ENCODE results near the gene ATP8B4. TPM values are rescaled to one million over a fixed set of nuclear protein-coding genes. Genes with fewer than 3 reads are reported as not detected.

Gene ATP8B4
- total and polyA plus RNA-seq, 10 of the 15 experiments (the other 5 are each of a cell fraction or from before 2014, with no cell fraction given): 0.02 to 0.94 (median 0.19) TPM

GRCh38 chr15:50065279-50065678, 53.8 kb downstream of the ATP8B4 start:
- Histone ChIP-seq H3K79me2 (ENCODE audit: control insufficient read depth, insufficient read depth, low read length) (no peaks in the 10 kb centered on the region), H3K4me3 (no peak overlapping the region), H4K20me1 (ENCODE audit: control insufficient read depth, insufficient read depth) (no peaks in the 10 kb centered on the region), H3K9ac (ENCODE audit: control insufficient read depth, insufficient read depth, low read length) (no peak overlapping the region), H3K27me3 (replicated peaks in 1 of 2; ENCODE audit: control insufficient read depth in 2 of 2, insufficient read depth in 2 of 2, low read length in 1 of 2) (no peaks in the 10 kb centered on the region; a peak in 2 of 4 replicates), H2AFZ (ENCODE audit: control insufficient read depth, low read depth, low read length) (no peak overlapping the region), H3K4me2 (ENCODE audit: control insufficient read depth, insufficient read depth) (no peak overlapping the region), H3K4me1 (ENCODE audit: control insufficient read depth, insufficient read depth, low read length) (no peaks in the 10 kb centered on the region), H3K9me3 (replicated peaks; ENCODE audit: control insufficient read depth, insufficient read depth, low read length) (no peaks in the 10 kb centered on the region), H3K36me3 (ENCODE audit: control insufficient read depth in 2 of 2, insufficient read depth in 2 of 2, low read length in 1 of 2) (no peaks in the 10 kb centered on the region), H3K27ac (ENCODE audit: control insufficient read depth, insufficient read depth) (no peak overlapping the region)
- WGBS (ENCODE audit: insufficient coverage, insufficient replicate concordance, low lambda C conversion rate, missing lambda C conversion rate): 50% methylated on average over 2 of the region's 2 CpGs
- no TSS peak for BruUV-seq (replicated peaks)
- intact Hi-C loops (cut with micrococcal nuclease; ENCODE audit: unreplicated experiment): no loop called here
- CTCF ChIA-PET: no interaction called here
- no peak for FAIRE-seq
- no peak for ATAC-seq
- no peak for DNase-seq (ENCODE audit: low read depth, low spot score)
- POLR2A ChIA-PET: interaction anchor here (0.6 kb wide), 1 partner anchor 252 kb away, joined by 7 read pairs; no protein-coding TSS in a partner anchor
- RAD21 ChIA-PET (ENCODE audit: unreplicated experiment): no interaction called here
- SMC1A ChIA-PET (ENCODE audit: uncharacterized antibody, unreplicated experiment): no interaction called here
- TF ChIP-seq STAT1 (conservative IDR thresholded peaks at IDR 0.05) (no peak), RFX5 (IDR thresholded peaks at IDR 0.05; ENCODE audit: low read depth, low read length) (no peak), ZBED1 (IDR thresholded peaks at IDR 0.05; ENCODE audit: borderline replicate concordance) (no peak), RB1 (IDR thresholded peaks at IDR 0.05; ENCODE audit: borderline replicate concordance) (no peak), ZBTB33 (IDR thresholded peaks at IDR 0.05) (no peak)
- in situ Hi-C loops (cut with MboI): no loop called here

DNA sequence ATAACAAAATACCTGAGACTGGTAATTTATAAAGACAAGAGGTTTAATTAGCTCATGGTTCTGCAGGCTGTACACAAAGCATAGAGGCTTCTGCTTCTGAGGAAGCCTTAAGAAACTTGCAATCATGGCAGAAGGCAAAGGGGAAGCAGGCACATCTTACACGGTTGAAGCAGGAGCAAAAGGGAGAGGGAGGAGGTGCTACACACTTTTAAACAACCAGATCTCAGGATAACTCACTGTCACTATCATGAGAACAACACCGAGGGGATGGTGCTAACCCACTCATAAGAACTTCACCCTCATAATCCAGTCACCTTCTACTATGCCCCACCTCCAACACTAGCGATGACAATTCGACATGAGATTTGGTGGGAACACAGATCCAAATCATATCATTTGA, 54.4 kb downstream of the ATP8B4 start:
- ATAC-seq (no peak), DNase-seq (ENCODE audit: low read depth, low spot score) (no peak), FAIRE-seq (no peak)
- BruUV-seq (replicated peaks): no TSS peak
- no peaks in the 10 kb centered on the region for H3K36me3 ChIP-seq (ENCODE audit: control insufficient read depth in 2 of 2, insufficient read depth in 2 of 2, low read length in 1 of 2)
- H3K4me2 ChIP-seq (ENCODE audit: control insufficient read depth, insufficient read depth): no peak overlapping the region
- H4K20me1 ChIP-seq (ENCODE audit: control insufficient read depth, insufficient read depth): no peaks in the 10 kb centered on the region
- ChIA-PET CTCF (interaction anchor here (0.6 to 0.9 kb wide), 3 partner anchors 13 to 81 kb away, joined by 3 to 5 read pairs (median 3); no protein-coding TSS in a partner anchor), RAD21 (ENCODE audit: unreplicated experiment) (interaction anchor here (0.8 kb wide), 1 partner anchor 829 kb away, joined by 3 read pairs; no protein-coding TSS in a partner anchor), POLR2A (no interaction called here), SMC1A (ENCODE audit: uncharacterized antibody, unreplicated experiment) (no interaction called here)
- no peaks in the 10 kb centered on the region for H3K79me2 ChIP-seq (ENCODE audit: control insufficient read depth, insufficient read depth, low read length)
- no peak overlapping the region for H2AFZ ChIP-seq (ENCODE audit: control insufficient read depth, low read depth, low read length)
- H3K9ac ChIP-seq (ENCODE audit: control insufficient read depth, insufficient read depth, low read length): no peak overlapping the region
- no peak overlapping the region for H3K27ac ChIP-seq (ENCODE audit: control insufficient read depth, insufficient read depth)
- intact Hi-C loops (cut with micrococcal nuclease; ENCODE audit: unreplicated experiment) (no loop called here), in situ Hi-C loops (cut with MboI) (no loop called here)
- no peaks in the 10 kb centered on the region for H3K4me1 ChIP-seq (ENCODE audit: control insufficient read depth, insufficient read depth, low read length)
- no peak overlapping the region for H3K4me3 ChIP-seq
- H3K9me3 ChIP-seq (replicated peaks; ENCODE audit: control insufficient read depth, insufficient read depth, low read length): no peaks in the 10 kb centered on the region
- no peaks in the 10 kb centered on the region; a peak in 2 of 4 replicates for H3K27me3 ChIP-seq (replicated peaks in 1 of 2; ENCODE audit: control insufficient read depth in 2 of 2, insufficient read depth in 2 of 2, low read length in 1 of 2)
- 34% methylated on average over 4 of the region's 4 CpGs for WGBS (ENCODE audit: insufficient coverage, insufficient replicate concordance, low lambda C conversion rate, missing lambda C conversion rate)
- no peak for TF ChIP-seq NKRF (conservative IDR thresholded peaks at IDR 0.05)
- no peak for TF ChIP-seq PAX8 (IDR thresholded peaks at IDR 0.05)
- TF ChIP-seq TCF12 (IDR thresholded peaks at IDR 0.05; ENCODE audit: low read depth, low read length): no peak
- no peak for TF ChIP-seq RAD21 (IDR thresholded peaks at IDR 0.05; ENCODE audit: insufficient read depth, low read depth, low read length)
- no peak for TF ChIP-seq FOS (IDR thresholded peaks at IDR 0.05; ENCODE audit: borderline replicate concordance, extremely low read depth, insufficient read length)
- no peak for TF ChIP-seq CBX3 (IDR thresholded peaks at IDR 0.05; ENCODE audit: borderline replicate concordance, low read depth)
- no peak for TF ChIP-seq SREBF1 (IDR thresholded peaks at IDR 0.05; ENCODE audit: low read length)

Data from GM12878 (cell line).